ENCODE data around the gene PSORS1C1.

DNA sequence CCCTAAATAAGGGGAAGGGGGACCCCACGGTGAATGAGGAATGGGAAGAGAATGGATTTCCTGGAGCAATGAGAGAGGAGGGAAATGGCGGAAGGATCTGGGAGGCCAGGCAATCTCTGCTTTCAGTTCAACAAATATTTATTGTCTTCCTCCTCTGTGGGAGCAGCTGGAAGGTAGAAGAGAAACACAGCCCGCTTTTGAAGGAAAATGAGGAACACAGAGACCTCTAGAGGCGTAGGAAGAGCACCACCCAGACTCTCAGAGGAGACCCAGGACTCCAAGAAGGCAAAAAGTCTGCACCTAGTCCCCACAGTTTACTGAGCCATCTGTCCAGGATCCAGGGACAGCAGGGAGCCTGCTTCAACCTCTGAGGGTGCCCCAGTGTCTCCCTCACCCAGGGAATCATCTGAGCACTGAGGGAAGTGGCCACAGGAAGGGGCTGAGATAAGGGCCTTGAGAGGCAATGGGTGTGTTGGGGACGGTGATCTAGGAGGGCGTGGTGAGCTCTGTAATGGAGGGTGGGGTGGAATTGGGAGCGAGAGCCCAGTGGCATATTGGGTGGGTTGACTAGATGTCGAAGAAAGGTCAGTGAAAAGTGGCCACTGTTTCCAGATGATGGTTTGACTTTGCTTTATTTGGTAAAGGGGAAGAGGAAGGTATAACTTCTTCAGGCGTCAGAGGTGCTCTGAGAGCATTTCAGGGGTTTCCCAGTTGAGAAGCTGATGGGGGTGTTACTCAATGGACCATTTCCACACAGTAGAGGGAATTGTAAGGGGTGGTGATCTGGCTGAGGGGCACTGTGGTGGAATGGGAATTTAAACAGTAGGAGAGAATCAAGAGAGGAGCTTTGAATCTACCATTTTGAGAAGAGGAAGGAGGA lies 610 bp downstream of the PSORS1C1 start:
- TF ChIP-seq, protein P1, sequence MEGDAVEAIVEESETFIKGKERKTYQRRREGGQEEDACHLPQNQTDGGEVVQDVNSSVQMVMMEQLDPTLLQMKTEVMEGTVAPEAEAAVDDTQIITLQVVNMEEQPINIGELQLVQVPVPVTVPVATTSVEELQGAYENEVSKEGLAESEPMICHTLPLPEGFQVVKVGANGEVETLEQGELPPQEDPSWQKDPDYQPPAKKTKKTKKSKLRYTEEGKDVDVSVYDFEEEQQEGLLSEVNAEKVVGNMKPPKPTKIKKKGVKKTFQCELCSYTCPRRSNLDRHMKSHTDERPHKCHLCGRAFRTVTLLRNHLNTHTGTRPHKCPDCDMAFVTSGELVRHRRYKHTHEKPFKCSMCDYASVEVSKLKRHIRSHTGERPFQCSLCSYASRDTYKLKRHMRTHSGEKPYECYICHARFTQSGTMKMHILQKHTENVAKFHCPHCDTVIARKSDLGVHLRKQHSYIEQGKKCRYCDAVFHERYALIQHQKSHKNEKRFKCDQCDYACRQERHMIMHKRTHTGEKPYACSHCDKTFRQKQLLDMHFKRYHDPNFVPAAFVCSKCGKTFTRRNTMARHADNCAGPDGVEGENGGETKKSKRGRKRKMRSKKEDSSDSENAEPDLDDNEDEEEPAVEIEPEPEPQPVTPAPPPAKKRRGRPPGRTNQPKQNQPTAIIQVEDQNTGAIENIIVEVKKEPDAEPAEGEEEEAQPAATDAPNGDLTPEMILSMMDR (optimal IDR thresholded peaks at IDR 0.05 in 1 of 3, IDR thresholded peaks at IDR 0.05 in 1 of 3, conservative IDR thresholded peaks at IDR 0.05 in 1 of 3; ENCODE audit: extremely low read depth in 1 of 3, insufficient read depth in 2 of 3, low read length in 3 of 3): peak in 2 of 3 experiments; percentile 56 to 59
- TF ChIP-seq EZH2 (IDR thresholded peaks at IDR 0.05; ENCODE audit: low read length): no peak

All from keratinocyte (primary cell).